Stimulated activated CD8-positive, alpha-beta memory T cell treated with anti-CD3 and anti-CD28 coated beads, Interleukin-2, amount 100 ng/mL, for 1 hour (primary cell): ENCODE measurements around the gene BAZ1B.
"Not testable (repeated sequence)": the region's sequence is repeated elsewhere in the genome, so short reads cannot be mapped to it uniquely, and the experiment has no call there.

Experiments
- DNase-seq, 2 donors: peaks; one replicate each; pipeline ENCODE4 v3.0.0-alpha.2; 2020; ENCODE audit warnings: low read depth in 2 of 2

Gene BAZ1B

DNA sequence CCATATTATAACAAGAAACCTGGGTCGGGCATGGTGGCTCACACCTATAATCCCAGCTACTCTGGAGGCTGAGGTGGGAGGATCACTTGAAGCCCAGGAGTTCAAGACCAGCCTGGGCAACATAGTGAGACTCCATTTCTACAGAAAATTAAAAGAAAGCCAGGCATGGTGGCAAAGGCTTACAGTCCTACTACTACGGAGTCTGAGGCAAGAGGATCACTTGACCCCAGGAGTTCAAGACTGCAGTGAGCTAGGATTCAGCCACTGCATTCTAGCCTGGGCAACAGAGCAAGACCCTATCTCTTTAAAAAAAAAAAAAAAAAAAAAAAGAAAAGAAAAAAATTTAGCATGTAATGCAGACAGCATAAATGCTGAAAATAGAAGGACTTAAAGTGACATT is 16.4 kb upstream of the BAZ1B start:
- not testable (repeated sequence) for DNase-seq

- no peak for DNase-seq
These were observed 15.0 kb upstream of the BAZ1B start for GRCh38 chr7:73537051-73537450.

GRCh38 chr7:73536479-73536878 is 14.4 kb upstream of the BAZ1B start:
- DNase-seq, result no peak

DNA sequence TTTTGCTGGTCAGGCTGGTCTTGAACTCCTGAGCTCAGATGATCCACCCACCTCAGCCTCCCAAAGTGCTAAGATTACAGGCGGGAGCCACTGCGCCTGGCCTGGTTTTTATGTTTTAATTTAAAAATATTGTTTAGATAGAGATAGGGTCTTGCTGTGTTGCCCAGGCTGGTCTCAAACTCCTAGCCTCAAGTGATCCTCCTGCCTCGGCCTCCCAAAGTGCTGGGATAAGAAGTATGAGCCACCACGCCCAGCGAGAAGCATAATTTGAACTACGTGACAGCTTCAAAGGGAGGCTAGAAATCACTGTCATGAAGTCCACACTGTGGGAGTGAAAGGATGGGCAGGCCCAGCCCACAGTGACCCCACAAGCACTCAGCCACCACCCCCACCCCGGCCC is 13.8 kb upstream of the BAZ1B start:
- not testable (repeated sequence) for DNase-seq

DNA sequence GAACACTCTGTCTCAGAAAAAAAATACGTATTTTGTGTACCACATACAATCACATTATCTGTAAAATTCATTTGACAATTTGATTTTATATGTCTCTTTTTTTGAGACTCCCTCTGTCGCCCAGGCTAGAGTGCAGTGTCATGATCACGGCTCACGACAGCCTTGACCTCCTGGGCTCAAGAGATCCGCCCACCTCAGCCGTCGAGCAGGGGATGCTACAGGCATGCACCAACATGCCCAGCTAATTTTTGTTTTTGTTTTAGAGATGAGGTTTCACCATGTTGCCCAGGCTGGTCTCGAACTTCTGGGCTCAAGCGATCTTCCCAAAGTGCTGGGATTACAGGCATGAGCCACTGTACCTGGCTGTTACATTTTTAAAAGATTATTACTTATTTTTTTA is 11.6 kb upstream of the BAZ1B start:
- no peak for DNase-seq

- DNase-seq, result no peak
These were observed 10.1 kb upstream of the BAZ1B start for GRCh38 chr7:73532224-73532623.

DNA sequence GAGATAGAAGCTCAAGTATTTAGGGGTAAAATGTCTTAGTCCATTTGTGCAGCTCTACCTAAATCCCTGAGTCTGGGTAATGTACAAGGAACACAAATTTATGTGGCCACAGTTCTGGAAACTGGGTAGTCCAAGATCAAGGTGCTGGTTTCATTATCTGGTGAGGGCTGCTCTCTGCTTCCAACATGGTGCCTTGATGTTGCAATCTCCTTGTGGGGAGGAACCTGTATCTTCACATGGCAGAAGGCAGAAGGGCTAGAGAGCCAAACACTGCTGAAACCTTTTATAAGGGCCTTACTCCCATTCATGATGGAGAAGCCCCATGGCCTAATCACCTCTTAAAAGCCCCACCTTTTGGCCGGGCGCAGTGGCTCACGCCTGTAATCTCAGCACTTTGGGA is 8.7 kb upstream of the BAZ1B start:
- DNase-seq, result no peak

GRCh38 chr7:73526896-73527821 is 5.1 kb upstream of the BAZ1B start:
- DNase-seq, result no peak

DNA sequence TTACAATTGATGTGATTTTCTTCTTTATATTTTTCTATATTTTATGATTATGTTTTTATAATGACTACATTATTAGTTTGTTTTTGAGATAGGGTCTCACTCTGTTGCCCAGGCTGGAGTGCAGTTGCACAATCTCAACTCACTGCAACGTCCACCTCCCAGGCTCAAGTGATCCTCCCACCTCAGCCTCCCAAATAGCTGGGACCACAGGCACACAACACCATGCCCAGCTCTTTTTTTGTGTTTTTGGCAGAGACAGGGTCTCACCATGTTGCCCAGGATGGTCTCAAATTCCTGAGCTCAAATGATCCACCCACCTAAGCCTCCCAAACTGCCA is 4.0 kb upstream of the BAZ1B start:
- DNase-seq, result not testable (repeated sequence)

DNA sequence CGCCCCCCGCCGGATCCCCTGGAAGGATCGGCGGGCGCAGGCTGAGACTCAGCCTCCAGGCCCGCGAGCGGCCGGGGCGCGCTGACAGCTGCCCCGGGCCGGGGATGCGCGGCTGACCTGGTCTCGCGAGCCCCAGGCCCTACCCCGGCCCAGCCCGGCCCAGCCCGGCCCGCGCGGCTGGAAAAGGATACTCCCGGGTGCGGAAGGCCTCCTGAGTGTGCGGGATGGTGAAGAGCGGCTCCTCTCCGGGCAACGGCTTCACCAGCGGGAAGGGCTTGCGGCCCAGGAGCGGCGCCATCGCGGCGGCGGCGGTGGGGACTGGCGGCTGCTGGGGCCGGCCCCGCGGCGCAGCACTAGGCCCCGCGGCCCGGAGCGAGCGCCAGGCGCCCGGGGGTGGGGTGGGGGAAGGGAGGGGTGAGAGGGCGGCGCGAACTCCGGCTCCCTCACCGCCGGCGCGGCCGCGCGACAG is 423 bp downstream of the BAZ1B start:
- DNase-seq, result no peak

- DNase-seq, result no peak
These were observed 1.1 kb downstream of the BAZ1B start for GRCh38 chr7:73520673-73521635.

- no peak for DNase-seq
These were observed 2.0 kb downstream of the BAZ1B start for GRCh38 chr7:73519867-73520672.

- DNase-seq, result no peak
These were observed 3.6 kb downstream of the BAZ1B start for GRCh38 chr7:73518470-73518869.

DNA sequence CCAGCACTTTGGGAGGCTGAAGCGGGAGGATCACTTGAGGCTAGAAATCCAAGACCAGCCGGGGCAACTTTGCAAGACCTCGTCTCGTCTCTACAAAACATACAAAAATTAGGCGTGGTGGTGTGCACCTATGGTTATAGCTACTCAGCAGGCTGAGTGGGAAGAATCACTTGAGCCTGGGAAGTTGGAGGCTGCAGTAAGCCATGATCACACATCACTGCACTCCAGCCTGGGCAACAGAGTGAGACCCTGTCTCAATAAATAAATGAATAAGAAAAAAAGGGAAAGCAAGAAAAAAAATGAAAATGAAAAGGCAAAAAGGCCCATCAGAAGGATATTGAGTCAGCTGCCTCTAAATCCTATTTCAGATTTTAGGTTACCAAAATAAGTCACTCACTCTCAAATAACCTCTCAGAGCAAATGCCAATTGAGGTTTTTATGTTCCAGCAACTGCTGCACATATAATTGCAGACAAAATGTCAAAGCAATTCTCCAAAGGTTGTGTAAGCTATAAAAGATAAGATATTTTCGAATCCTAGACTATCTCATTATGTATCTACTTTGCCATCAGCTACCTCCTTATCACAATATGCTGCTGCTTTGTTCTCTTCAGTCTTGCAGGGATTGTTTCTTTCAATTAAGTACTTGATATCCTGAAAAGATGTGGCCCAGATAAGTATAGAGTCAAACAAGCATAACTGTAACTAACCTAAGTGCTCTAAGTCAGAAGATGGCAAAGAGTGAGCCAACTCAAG is 4.7 kb downstream of the BAZ1B start:
- DNase-seq, result no peak

DNA sequence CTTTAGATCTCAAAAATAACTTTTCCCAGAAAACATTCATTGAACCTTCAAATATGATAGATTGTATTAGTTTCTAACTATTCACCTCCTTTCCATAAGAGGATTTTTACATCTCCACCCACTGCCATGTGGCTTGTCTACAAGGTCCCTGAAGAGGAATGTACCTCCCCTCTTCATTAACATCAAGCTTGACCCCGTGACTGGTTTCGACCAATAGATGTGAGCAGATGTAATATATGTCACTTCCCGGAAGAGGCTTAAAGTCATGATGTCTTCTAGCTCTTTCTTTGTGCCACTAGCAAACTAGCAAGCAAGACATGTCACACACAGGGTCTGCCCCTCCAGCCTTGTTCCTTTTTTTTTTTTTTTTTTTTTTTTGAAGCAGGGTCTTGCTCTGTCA is 6.9 kb downstream of the BAZ1B start:
- no peak for DNase-seq

DNA sequence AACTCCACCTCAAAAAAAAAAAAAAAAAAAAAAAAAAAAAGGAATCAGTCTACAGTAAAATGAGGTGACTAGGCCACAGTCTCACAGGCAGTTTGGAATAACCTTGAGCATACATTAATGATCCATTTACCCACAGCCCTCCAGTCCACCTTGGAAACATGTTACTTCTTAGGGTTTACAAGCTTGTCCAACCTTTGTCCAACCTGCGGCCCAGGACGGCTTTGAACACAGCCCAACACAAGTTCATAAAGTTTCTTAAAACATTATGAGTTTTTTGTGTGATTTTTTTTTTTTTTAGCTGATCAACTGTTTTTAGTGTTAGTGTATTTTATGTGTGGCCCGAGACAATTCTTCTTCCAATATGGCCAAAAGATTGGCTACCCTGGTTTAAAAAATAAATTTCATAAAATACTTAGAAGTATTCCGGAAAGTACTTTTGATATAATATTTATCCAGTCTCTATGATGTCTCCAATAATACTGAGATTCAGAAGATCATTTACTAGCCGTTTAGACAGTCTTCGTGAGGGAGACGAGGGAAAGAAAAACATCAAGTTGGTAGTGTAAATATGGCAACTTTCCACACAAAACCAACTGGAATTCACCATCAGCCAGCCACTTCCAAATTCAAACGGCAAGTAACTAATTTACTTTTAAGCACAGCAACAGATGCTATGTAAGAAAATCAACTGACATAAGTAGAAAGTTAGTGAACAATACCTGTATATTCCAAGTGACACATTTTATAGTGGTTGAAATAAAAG is 9.9 kb downstream of the BAZ1B start:
- no peak for DNase-seq

- no peak for DNase-seq
These were observed 12.6 kb downstream of the BAZ1B start for GRCh38 chr7:73509463-73509862.

DNA sequence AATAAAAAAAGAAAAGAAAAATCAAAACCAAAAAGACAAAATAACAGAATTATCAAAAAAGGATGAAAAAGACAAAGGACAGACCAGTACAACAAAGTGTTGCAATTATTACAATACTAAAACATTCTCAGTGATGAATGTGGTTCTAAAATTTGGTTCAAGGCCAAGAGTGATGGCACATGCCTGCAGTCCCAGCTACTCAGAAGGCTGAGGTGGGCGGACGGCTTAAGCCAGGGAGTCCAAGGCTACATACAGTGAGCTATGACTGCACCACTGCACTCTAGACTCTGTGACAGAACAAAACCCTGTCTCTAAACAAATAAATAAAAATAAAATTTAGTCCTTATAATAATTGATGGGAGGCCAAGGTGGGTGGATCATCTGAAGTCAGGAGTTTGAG is 14.5 kb downstream of the BAZ1B start:
- DNase-seq, result no peak

- DNase-seq, result no peak
These were observed 17.2 kb downstream of the BAZ1B start for GRCh38 chr7:73504920-73505319.

- DNase-seq, result no peak
These were observed 18.1 kb downstream of the BAZ1B start for GRCh38 chr7:73504017-73504416.
